ENCODE measurements around the gene ITIH1. TPM values are rescaled to one million over a fixed set of nuclear protein-coding genes. Genes with fewer than 3 reads are reported as not detected.

Gene ITIH1
- total RNA-seq, 1 donor from 2014 or later, result not detected

- no peak for ATAC-seq (ENCODE audit: poor library complexity)
- intact Hi-C loops (cut with DNase I), result no loop called here
- no peak for DNase-seq
Measured at GRCh38 chr3:52801839-52802238, 24.4 kb downstream of the ITIH1 start.

- DNase-seq (no peak), ATAC-seq (ENCODE audit: poor library complexity) (no peak)
Measured at GRCh38 chr3:52805270-52806039, 28.1 kb downstream of the ITIH1 start.

GRCh38 chr3:52809149-52809548 is 31.8 kb downstream of the ITIH1 start:
- intact Hi-C loops (cut with DNase I), result no loop called here
- ATAC-seq (ENCODE audit: poor library complexity), result no peak

More at GRCh38 chr3:52805270-52806039, 28.1 kb downstream of the ITIH1 start:
- intact Hi-C loops (cut with DNase I), result no loop called here

GRCh38 chr3:52809662-52810377 is 32.4 kb downstream of the ITIH1 start:
- intact Hi-C loops (cut with DNase I), result no loop called here
- ATAC-seq (ENCODE audit: poor library complexity) (no peak), DNase-seq (no peak)

More at GRCh38 chr3:52809149-52809548, 31.8 kb downstream of the ITIH1 start:
- DNase-seq, result no peak

GRCh38 chr3:52810923-52811322 is 33.5 kb downstream of the ITIH1 start:
- ATAC-seq (ENCODE audit: poor library complexity), result no peak
- DNase-seq, result no peak
- intact Hi-C loops (cut with DNase I), result no loop called here

GRCh38 chr3:52811452-52812011 is 34.1 kb downstream of the ITIH1 start:
- DNase-seq (no peak), ATAC-seq (ENCODE audit: poor library complexity) (no peak)
- intact Hi-C loops (cut with DNase I), result no loop called here

GRCh38 chr3:52813810-52814209 is 36.4 kb downstream of the ITIH1 start:
- ATAC-seq (ENCODE audit: poor library complexity), result no peak
- intact Hi-C loops (cut with DNase I), result no loop called here
- no peak for DNase-seq

GRCh38 chr3:52816199-52816598 is 38.8 kb downstream of the ITIH1 start:
- intact Hi-C loops (cut with DNase I), result no loop called here
- DNase-seq, result no peak
- no peak for ATAC-seq (ENCODE audit: poor library complexity)

- no peak for ATAC-seq (ENCODE audit: poor library complexity)
- intact Hi-C loops (cut with DNase I), result no loop called here
- no peak for DNase-seq
Measured at GRCh38 chr3:52816654-52817053, 39.3 kb downstream of the ITIH1 start.

- no peak for DNase-seq
- intact Hi-C loops (cut with DNase I), result no loop called here
- ATAC-seq (ENCODE audit: poor library complexity), result no peak
Measured at GRCh38 chr3:52817221-52817620, 39.8 kb downstream of the ITIH1 start.

GRCh38 chr3:52817860-52818259 is 40.5 kb downstream of the ITIH1 start:
- DNase-seq (no peak), ATAC-seq (ENCODE audit: poor library complexity) (no peak)
- intact Hi-C loops (cut with DNase I), result no loop called here

GRCh38 chr3:52819936-52820335 is 42.5 kb downstream of the ITIH1 start:
- intact Hi-C loops (cut with DNase I), result no loop called here
- ATAC-seq (ENCODE audit: poor library complexity) (no peak), DNase-seq (no peak)

GRCh38 chr3:52820736-52821135 is 43.3 kb downstream of the ITIH1 start:
- intact Hi-C loops (cut with DNase I), result no loop called here
- ATAC-seq (ENCODE audit: poor library complexity) (no peak), DNase-seq (no peak)

- DNase-seq (no peak), ATAC-seq (ENCODE audit: poor library complexity) (no peak)
Measured at GRCh38 chr3:52822363-52822762, 45.0 kb downstream of the ITIH1 start.

GRCh38 chr3:52824037-52824436 is 46.6 kb downstream of the ITIH1 start:
- intact Hi-C loops (cut with DNase I), result no loop called here
- ATAC-seq (ENCODE audit: poor library complexity) (no peak), DNase-seq (no peak)

More at GRCh38 chr3:52822363-52822762, 45.0 kb downstream of the ITIH1 start:
- intact Hi-C loops (cut with DNase I), result no loop called here

GRCh38 chr3:52827441-52827840 is 50.0 kb downstream of the ITIH1 start:
- DNase-seq (no peak), ATAC-seq (ENCODE audit: poor library complexity) (no peak)
- intact Hi-C loops (cut with DNase I), result no loop called here

- DNase-seq, result no peak
- ATAC-seq (ENCODE audit: poor library complexity), result no peak
- intact Hi-C loops (cut with DNase I), result no loop called here
Measured at GRCh38 chr3:52827866-52828376, 50.5 kb downstream of the ITIH1 start.

GRCh38 chr3:52829482-52829881 is 52.1 kb downstream of the ITIH1 start:
- DNase-seq, result no peak
- intact Hi-C loops (cut with DNase I), result no loop called here
- no peak for ATAC-seq (ENCODE audit: poor library complexity)

GRCh38 chr3:52829906-52830463 is 52.6 kb downstream of the ITIH1 start:
- DNase-seq (no peak), ATAC-seq (ENCODE audit: poor library complexity) (no peak)
- intact Hi-C loops (cut with DNase I), result no loop called here

Data from Right ventricle myocardium superior (tissue), 1 donor.